ENCODE data around the gene UNC119B. TPM values are rescaled to one million over a fixed set of nuclear protein-coding genes. Genes with fewer than 3 reads are reported as not detected.

UNC119B gene
- total RNA-seq, 4 donors from 2014 or later: 44.1 to 65.3 (median 61.6) TPM

GRCh38 chr12:120688527-120689071 is 21.7 kb upstream of the UNC119B start:
- peak overlapping the region in 2 of 3 donors; percentile 59 to 95 for H3K27ac ChIP-seq
- WGBS, 2 donors: 8 to 16% methylated on average over 6 of the region's 6 CpGs

DNA sequence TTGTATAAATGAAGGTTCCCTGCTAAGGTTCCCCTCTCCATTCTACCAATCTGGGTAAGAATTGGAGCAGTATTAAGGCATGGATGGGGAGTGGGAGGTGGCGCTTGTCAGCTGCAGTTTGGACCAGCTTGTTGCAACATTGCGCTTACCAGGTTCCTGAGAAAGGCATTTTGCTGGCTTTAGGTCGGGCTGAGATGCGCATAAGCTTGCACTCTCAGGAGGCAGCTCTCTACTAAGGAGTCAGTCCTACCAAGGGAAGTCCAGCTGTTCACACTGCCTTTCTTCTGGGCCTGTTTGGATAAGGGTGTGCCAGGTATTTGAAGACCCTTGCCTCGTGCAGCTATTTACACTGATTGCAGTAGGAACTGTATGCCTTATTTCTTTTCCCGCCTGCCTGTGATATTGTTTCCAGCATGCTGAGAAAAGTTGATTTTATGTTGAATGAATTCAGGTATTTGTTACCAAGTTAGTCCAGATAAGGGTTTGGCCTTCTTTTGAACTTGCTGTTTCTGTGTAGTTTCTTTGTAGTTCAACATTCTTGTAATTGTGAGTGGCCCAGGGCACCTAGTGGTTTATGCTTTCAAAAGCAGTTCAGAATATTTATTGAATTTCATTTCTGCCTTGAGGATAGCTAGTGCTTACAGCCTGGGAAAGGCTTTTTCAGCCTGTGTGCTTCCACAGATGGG is 20.7 kb upstream of the UNC119B start:
- intact Hi-C loops (cut with DNase I): no loop called here
- Histone ChIP-seq H3K36me3 (peaks cover 6% of the 10 kb centered on the region in 2 donors), H3K27me3 (no peaks in the 10 kb centered on the region), H3K9me3 (no peaks in the 10 kb centered on the region), H3K4me1 (peaks cover 27 to 35% of the 10 kb centered on the region in 2 donors), H3K27ac (peak overlapping the region in 1 of 3 donors; percentile 95), H3K4me3 (replicated peaks in 1 of 3) (peak overlapping the region in 1 of 3 donors; percentile 92)
- 61 to 63% methylated on average over 6 of the region's 6 CpGs for WGBS, 2 donors
- DNase-seq: no peak
- TF ChIP-seq POLR2A (IDR thresholded peaks at IDR 0.05) (no peak), CTCF (IDR thresholded peaks at IDR 0.05) (no peak)

More at GRCh38 chr12:120688527-120689071, 21.7 kb upstream of the UNC119B start:
- no peak for TF ChIP-seq POLR2A (IDR thresholded peaks at IDR 0.05)
- no peak for TF ChIP-seq CTCF (IDR thresholded peaks at IDR 0.05)
- Histone ChIP-seq H3K4me1 (peaks cover 27 to 35% of the 10 kb centered on the region in 2 donors), H3K36me3 (no peaks in the 10 kb centered on the region), H3K4me3 (replicated peaks in 1 of 3) (peak overlapping the region in 1 of 3 donors; percentile 92), H3K9me3 (no peaks in the 10 kb centered on the region), H3K27me3 (no peaks in the 10 kb centered on the region)
- intact Hi-C loops (cut with DNase I): no loop called here
- peak; percentile 27 to 31 for DNase-seq

- H3K9me3 ChIP-seq: no peaks in the 10 kb centered on the region
- no peak for TF ChIP-seq CTCF (IDR thresholded peaks at IDR 0.05)
- TF ChIP-seq POLR2A (IDR thresholded peaks at IDR 0.05): no peak
- H3K27ac ChIP-seq: no peak overlapping the region
- H3K4me3 ChIP-seq (replicated peaks in 1 of 3): no peak overlapping the region
- intact Hi-C loops (cut with DNase I): no loop called here
- peaks cover 27 to 35% of the 10 kb centered on the region in 2 donors for H3K4me1 ChIP-seq
- no peaks in the 10 kb centered on the region for H3K27me3 ChIP-seq
- DNase-seq: no peak
- WGBS, 2 donors: 95% methylated on average over 2 of the region's 2 CpGs
- H3K36me3 ChIP-seq: peaks cover 9 to 12% of the 10 kb centered on the region in 2 donors
Observed at GRCh38 chr12:120690083-120690450, 20.2 kb upstream of the UNC119B start.

GRCh38 chr12:120690978-120691377 is 19.3 kb upstream of the UNC119B start:
- Histone ChIP-seq H3K4me3 (replicated peaks in 1 of 3) (no peak overlapping the region), H3K27me3 (no peaks in the 10 kb centered on the region), H3K27ac (no peak overlapping the region), H3K4me1 (peaks cover 27 to 35% of the 10 kb centered on the region in 2 donors), H3K9me3 (no peaks in the 10 kb centered on the region), H3K36me3 (peaks cover 16 to 18% of the 10 kb centered on the region in 2 donors)
- 76 to 78% methylated on average over 3 of the region's 3 CpGs for WGBS, 2 donors
- intact Hi-C loops (cut with DNase I): no loop called here
- TF ChIP-seq CTCF (IDR thresholded peaks at IDR 0.05) (no peak), POLR2A (IDR thresholded peaks at IDR 0.05) (no peak)
- DNase-seq: no peak

DNA sequence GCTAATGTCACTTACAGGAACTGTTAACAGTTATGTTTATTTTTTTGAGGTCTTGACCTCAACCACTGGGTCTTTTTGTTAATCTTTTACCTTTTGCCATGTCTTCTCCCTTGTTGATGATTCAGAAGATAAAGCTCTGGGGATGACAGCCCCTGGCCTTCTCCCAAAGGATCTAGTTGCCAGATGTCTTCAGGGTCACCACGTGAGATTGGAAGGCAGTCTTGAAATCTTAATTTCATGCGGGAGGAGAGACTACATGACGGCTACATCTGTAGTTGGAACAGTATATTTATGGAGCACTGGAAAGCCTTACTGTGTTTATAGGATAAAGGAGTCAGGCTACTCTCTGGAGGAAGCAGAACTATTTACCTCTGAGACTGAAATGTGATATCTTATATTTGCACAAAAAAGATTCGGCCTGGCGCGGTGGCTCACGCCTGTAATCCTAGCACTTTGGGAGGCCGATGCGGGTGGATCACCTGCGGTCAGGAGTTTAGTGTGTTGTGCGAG is 17.7 kb upstream of the UNC119B start:
- no peaks in the 10 kb centered on the region for H3K27me3 ChIP-seq
- H3K27ac ChIP-seq: no peak overlapping the region
- peaks cover 29 to 32% of the 10 kb centered on the region in 2 donors for H3K36me3 ChIP-seq
- no peak for DNase-seq
- intact Hi-C loops (cut with DNase I): no loop called here
- H3K4me3 ChIP-seq (replicated peaks in 1 of 3): no peak overlapping the region
- no peaks in the 10 kb centered on the region for H3K9me3 ChIP-seq
- no peak for TF ChIP-seq CTCF (IDR thresholded peaks at IDR 0.05)
- no peak for TF ChIP-seq POLR2A (IDR thresholded peaks at IDR 0.05)
- WGBS, 2 donors: 82 to 84% methylated on average over 11 of the region's 11 CpGs
- peaks cover 35 to 51% of the 10 kb centered on the region in 2 donors for H3K4me1 ChIP-seq
